HL-60 (cell line): Measurements from ENCODE around the gene SORD.

Experiments
- DNase-seq, 2 experiments: peaks; one replicate each; pipeline ENCODE4 v3.0.0-alpha.2; 2010 to 2020; ENCODE audit warnings: low read depth in 1 of 2, low spot score in 1 of 2
- H3K27ac ChIP-seq: fragments of 250-450 bp; sonication (Bioruptor Pico); replicated peaks from 2 replicates; pipeline ENCODE4 v1.5.1; 2020; ENCODE audit warnings: mild to moderate bottlenecking, moderate library complexity
- H3K27me3 ChIP-seq: fragments of 250-450 bp; sonication (Bioruptor Pico); 2 replicates; pipeline ENCODE4 v1.5.1; 2021; ENCODE audit warnings: mild to moderate bottlenecking, moderate library complexity; ENCODE audit not compliant: insufficient read depth, poor library complexity, severe bottlenecking
- H3K4me3 ChIP-seq: replicated peaks from 2 replicates; pipeline ENCODE4 v1.5.1; 2011; ENCODE audit warnings: mild to moderate bottlenecking, control low read depth, low read length; ENCODE audit not compliant: insufficient read depth
- GABPA ChIP-seq: IDR thresholded peaks from 2 replicates; pipeline ENCODE4 v1.6.1; 2012; ENCODE audit warnings: low read depth
- POLR2AphosphoS5 ChIP-seq: IDR thresholded peaks from 2 replicates; pipeline ENCODE4 v1.6.1; 2012; ENCODE audit warnings: low read depth
- SPI1 ChIP-seq: IDR thresholded peaks from 2 replicates; pipeline ENCODE4 v1.6.1; 2012; ENCODE audit warnings: low read depth, mild to moderate bottlenecking, borderline replicate concordance
- TF ChIP-seq, protein P1 (sequence below): IDR thresholded peaks from one replicate; pipeline ENCODE4 v1.5.1; 2011; ENCODE audit warnings: low read length, control low read depth, inconsistent platforms; ENCODE audit not compliant: insufficient read depth
- TF ChIP-seq, protein P2 (sequence below): IDR thresholded peaks from 2 replicates; pipeline ENCODE4 v1.6.1; 2012; ENCODE audit warnings: low read depth; ENCODE audit not compliant: insufficient replicate concordance

SORD gene

DNA sequence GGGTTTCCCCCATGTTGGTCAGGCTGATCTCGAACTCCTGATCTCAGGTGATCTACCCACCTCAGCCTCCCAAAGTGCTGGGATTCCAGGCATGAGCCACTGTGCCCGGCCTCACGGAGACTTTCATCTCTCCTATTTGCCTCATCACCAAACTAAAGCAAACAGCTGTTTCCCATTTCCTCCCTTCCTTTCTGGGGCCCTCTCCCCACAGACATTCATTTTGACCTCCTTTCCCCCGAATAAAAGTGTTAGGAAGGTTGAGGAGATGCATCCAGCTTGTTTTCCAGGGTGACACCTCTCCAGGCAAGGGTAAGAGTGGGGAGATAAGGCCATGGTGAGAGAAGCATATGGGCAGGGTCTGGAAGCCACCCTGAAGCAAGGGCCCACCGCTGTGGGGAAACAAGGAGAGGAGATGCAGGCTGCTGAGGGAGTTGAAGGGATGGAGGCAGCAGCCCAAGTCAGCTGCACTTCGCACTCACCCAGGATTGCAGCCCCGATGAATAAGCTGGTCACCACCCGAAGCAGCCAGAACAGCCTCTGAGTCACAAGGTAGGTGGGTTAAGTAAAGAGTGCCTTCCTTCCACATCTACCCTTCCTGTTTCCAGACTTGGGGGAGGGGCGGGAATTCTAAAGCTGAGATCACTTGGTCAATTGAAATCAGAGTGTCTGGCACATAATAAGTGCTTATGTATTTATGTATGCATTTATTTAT lies 98.9 kb downstream of the SORD start:
- H3K27me3 ChIP-seq, result peaks cover 29% of the 10 kb centered on the region
- no peak for TF ChIP-seq GABPA
- TF ChIP-seq POLR2AphosphoS5, result no peak
- no peak for TF ChIP-seq SPI1
- DNase-seq, result no peak
- H3K4me3 ChIP-seq, result no peak overlapping the region
- H3K27ac ChIP-seq, result no peak overlapping the region

DNA sequence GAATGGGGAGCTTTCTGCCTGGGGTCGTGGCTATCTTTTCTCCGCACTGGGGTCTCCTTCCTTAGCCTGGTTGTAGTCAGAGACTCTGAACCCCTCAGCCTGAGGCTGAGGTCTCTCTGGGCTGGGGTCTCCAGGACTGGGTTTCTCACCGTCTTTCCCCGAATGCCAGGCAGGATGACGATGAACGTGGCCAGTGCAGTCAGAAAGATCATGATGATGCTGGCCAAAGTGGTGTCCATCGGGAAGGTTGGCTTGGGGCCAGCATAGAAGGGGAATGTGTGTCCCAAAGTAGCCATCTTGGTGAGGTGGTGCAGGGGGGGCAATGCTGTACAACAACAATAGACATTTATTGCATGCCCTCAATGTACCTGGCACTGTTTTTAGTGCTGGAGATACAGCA lies 99.7 kb downstream of the SORD start:
- TF ChIP-seq, protein P1, sequence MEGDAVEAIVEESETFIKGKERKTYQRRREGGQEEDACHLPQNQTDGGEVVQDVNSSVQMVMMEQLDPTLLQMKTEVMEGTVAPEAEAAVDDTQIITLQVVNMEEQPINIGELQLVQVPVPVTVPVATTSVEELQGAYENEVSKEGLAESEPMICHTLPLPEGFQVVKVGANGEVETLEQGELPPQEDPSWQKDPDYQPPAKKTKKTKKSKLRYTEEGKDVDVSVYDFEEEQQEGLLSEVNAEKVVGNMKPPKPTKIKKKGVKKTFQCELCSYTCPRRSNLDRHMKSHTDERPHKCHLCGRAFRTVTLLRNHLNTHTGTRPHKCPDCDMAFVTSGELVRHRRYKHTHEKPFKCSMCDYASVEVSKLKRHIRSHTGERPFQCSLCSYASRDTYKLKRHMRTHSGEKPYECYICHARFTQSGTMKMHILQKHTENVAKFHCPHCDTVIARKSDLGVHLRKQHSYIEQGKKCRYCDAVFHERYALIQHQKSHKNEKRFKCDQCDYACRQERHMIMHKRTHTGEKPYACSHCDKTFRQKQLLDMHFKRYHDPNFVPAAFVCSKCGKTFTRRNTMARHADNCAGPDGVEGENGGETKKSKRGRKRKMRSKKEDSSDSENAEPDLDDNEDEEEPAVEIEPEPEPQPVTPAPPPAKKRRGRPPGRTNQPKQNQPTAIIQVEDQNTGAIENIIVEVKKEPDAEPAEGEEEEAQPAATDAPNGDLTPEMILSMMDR, result no peak
- TF ChIP-seq SPI1 (no peak), POLR2AphosphoS5 (no peak), GABPA (no peak)
- TF ChIP-seq, protein P2, sequence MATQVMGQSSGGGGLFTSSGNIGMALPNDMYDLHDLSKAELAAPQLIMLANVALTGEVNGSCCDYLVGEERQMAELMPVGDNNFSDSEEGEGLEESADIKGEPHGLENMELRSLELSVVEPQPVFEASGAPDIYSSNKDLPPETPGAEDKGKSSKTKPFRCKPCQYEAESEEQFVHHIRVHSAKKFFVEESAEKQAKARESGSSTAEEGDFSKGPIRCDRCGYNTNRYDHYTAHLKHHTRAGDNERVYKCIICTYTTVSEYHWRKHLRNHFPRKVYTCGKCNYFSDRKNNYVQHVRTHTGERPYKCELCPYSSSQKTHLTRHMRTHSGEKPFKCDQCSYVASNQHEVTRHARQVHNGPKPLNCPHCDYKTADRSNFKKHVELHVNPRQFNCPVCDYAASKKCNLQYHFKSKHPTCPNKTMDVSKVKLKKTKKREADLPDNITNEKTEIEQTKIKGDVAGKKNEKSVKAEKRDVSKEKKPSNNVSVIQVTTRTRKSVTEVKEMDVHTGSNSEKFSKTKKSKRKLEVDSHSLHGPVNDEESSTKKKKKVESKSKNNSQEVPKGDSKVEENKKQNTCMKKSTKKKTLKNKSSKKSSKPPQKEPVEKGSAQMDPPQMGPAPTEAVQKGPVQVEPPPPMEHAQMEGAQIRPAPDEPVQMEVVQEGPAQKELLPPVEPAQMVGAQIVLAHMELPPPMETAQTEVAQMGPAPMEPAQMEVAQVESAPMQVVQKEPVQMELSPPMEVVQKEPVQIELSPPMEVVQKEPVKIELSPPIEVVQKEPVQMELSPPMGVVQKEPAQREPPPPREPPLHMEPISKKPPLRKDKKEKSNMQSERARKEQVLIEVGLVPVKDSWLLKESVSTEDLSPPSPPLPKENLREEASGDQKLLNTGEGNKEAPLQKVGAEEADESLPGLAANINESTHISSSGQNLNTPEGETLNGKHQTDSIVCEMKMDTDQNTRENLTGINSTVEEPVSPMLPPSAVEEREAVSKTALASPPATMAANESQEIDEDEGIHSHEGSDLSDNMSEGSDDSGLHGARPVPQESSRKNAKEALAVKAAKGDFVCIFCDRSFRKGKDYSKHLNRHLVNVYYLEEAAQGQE, result no peak
- DNase-seq, result no peak
- no peak overlapping the region for H3K4me3 ChIP-seq
- H3K27ac ChIP-seq, result no peak overlapping the region
- peaks cover 21% of the 10 kb centered on the region for H3K27me3 ChIP-seq

DNA sequence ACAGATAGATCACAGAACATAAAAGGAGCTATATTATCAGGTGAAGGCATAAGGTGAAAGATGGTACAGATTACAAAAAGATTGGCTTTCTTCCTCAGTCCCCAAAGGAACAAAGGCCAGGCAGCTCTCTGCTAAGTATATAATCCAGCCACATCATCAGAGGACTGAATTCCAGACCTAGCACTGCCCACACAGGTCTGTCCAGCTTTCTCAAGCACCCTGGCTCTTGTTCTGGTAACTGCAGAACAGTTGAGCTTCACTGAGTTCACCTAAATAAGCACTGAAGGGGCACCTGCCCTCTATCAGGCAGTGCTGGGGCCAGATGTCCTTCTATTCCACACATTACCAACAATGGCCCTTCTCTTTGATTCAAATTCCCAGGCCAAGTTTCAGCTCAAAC lies 100.4 kb downstream of the SORD start:
- peaks cover 23% of the 10 kb centered on the region for H3K27me3 ChIP-seq

More for the DNA sequence above, 100.4 kb downstream of the SORD start:
- no peak for DNase-seq
- TF ChIP-seq, protein P1, result no peak
- TF ChIP-seq GABPA (no peak), POLR2AphosphoS5 (no peak), SPI1 (no peak)
- TF ChIP-seq, protein P2, result no peak
- H3K4me3 ChIP-seq, result no peak overlapping the region
- H3K27ac ChIP-seq, result no peak overlapping the region
